ENCODE measurements around the gene EGFR. TPM values are rescaled to one million over a fixed set of nuclear protein-coding genes. Genes with fewer than 3 reads are reported as not detected.

The EGFR gene
- total and polyA plus RNA-seq, 5 donors from 2014 or later = not detected

- no peak overlapping the region for H3K27ac Mint-ChIP-seq
- no peaks in the 10 kb centered on the region for H3K36me3 Mint-ChIP-seq
- H3K9me3 Mint-ChIP-seq = no peaks in the 10 kb centered on the region
- H3K9me3 ChIP-seq (ENCODE audit: control insufficient read depth in 2 of 2, low read length in 2 of 2) = no peaks in the 10 kb centered on the region
- no peaks in the 10 kb centered on the region for H3K4me1 ChIP-seq (ENCODE audit: control insufficient read depth, insufficient read depth, low read length, poor library complexity, severe bottlenecking)
- no peak overlapping the region for H3K4me3 Mint-ChIP-seq
- ATAC-seq (ENCODE audit: low read depth in 2 of 2) (no peak), DNase-seq (no peak)
- H3K27me3 ChIP-seq (ENCODE audit: control insufficient read depth, insufficient read depth, low read length) = no peaks in the 10 kb centered on the region
- no peak overlapping the region for H3K4me3 ChIP-seq (ENCODE audit: low read depth, low read length)
- peaks cover 15% of the 10 kb centered on the region for H3K27me3 Mint-ChIP-seq
- H3K4me1 Mint-ChIP-seq = no peaks in the 10 kb centered on the region
- no peak overlapping the region for H3K27ac ChIP-seq (ENCODE audit: insufficient read depth, low read length, poor library complexity, severe bottlenecking)
- H3K36me3 ChIP-seq (ENCODE audit: control insufficient read depth, insufficient read depth, low read length) = no peaks in the 10 kb centered on the region
These were observed 169.1 kb downstream of the EGFR start for GRCh38 chr7:55187701-55188491.

- H3K27ac Mint-ChIP-seq = no peak overlapping the region
- ATAC-seq (ENCODE audit: low read depth in 2 of 2) (no peak), DNase-seq (no peak)
- H3K36me3 Mint-ChIP-seq = no peaks in the 10 kb centered on the region
- Histone ChIP-seq H3K27ac (ENCODE audit: insufficient read depth, low read length, poor library complexity, severe bottlenecking) (no peak overlapping the region), H3K9me3 (ENCODE audit: control insufficient read depth in 2 of 2, low read length in 2 of 2) (no peaks in the 10 kb centered on the region), H3K36me3 (ENCODE audit: control insufficient read depth, insufficient read depth, low read length) (no peaks in the 10 kb centered on the region), H3K4me3 (ENCODE audit: low read depth, low read length) (no peak overlapping the region), H3K4me1 (ENCODE audit: control insufficient read depth, insufficient read depth, low read length, poor library complexity, severe bottlenecking) (no peaks in the 10 kb centered on the region), H3K27me3 (ENCODE audit: control insufficient read depth, insufficient read depth, low read length) (no peaks in the 10 kb centered on the region)
- H3K4me3 Mint-ChIP-seq = no peak overlapping the region
- no peaks in the 10 kb centered on the region for H3K4me1 Mint-ChIP-seq
- H3K9me3 Mint-ChIP-seq = no peaks in the 10 kb centered on the region
- peaks cover 15% of the 10 kb centered on the region for H3K27me3 Mint-ChIP-seq
These were observed 169.8 kb downstream of the EGFR start for GRCh38 chr7:55188590-55189138.

GRCh38 chr7:55189146-55189766 is 170.4 kb downstream of the EGFR start:
- H3K4me3 Mint-ChIP-seq = no peak overlapping the region

GRCh38 chr7:55189878-55190436 is 171.1 kb downstream of the EGFR start:
- Histone ChIP-seq H3K27ac (ENCODE audit: insufficient read depth, low read length, poor library complexity, severe bottlenecking) (no peak overlapping the region), H3K36me3 (ENCODE audit: control insufficient read depth, insufficient read depth, low read length) (no peaks in the 10 kb centered on the region), H3K27me3 (ENCODE audit: control insufficient read depth, insufficient read depth, low read length) (no peaks in the 10 kb centered on the region), H3K4me3 (ENCODE audit: low read depth, low read length) (no peak overlapping the region), H3K9me3 (ENCODE audit: control insufficient read depth in 2 of 2, low read length in 2 of 2) (no peaks in the 10 kb centered on the region), H3K4me1 (ENCODE audit: control insufficient read depth, insufficient read depth, low read length, poor library complexity, severe bottlenecking) (no peaks in the 10 kb centered on the region)
- no peaks in the 10 kb centered on the region for H3K36me3 Mint-ChIP-seq
- no peak overlapping the region for H3K27ac Mint-ChIP-seq
- H3K4me1 Mint-ChIP-seq = no peaks in the 10 kb centered on the region
- ATAC-seq (ENCODE audit: low read depth in 2 of 2) (no peak), DNase-seq (no peak)
- no peaks in the 10 kb centered on the region for H3K9me3 Mint-ChIP-seq
- H3K27me3 Mint-ChIP-seq = peaks cover 13% of the 10 kb centered on the region
- H3K4me3 Mint-ChIP-seq = no peak overlapping the region

More at GRCh38 chr7:55189146-55189766, 170.4 kb downstream of the EGFR start:
- no peaks in the 10 kb centered on the region for H3K36me3 ChIP-seq (ENCODE audit: control insufficient read depth, insufficient read depth, low read length)
- Mint-ChIP-seq H3K27ac (no peak overlapping the region), H3K9me3 (no peaks in the 10 kb centered on the region), H3K36me3 (no peaks in the 10 kb centered on the region), H3K27me3 (peaks cover 15% of the 10 kb centered on the region), H3K4me1 (no peaks in the 10 kb centered on the region)
- H3K27ac ChIP-seq (ENCODE audit: insufficient read depth, low read length, poor library complexity, severe bottlenecking) = no peak overlapping the region
- H3K4me1 ChIP-seq (ENCODE audit: control insufficient read depth, insufficient read depth, low read length, poor library complexity, severe bottlenecking) = no peaks in the 10 kb centered on the region
- ATAC-seq (ENCODE audit: low read depth in 2 of 2) (no peak), DNase-seq (no peak)
- H3K9me3 ChIP-seq (ENCODE audit: control insufficient read depth in 2 of 2, low read length in 2 of 2) = no peaks in the 10 kb centered on the region
- no peaks in the 10 kb centered on the region for H3K27me3 ChIP-seq (ENCODE audit: control insufficient read depth, insufficient read depth, low read length)
- no peak overlapping the region for H3K4me3 ChIP-seq (ENCODE audit: low read depth, low read length)

- H3K4me1 ChIP-seq (ENCODE audit: control insufficient read depth, insufficient read depth, low read length, poor library complexity, severe bottlenecking) = no peaks in the 10 kb centered on the region
- no peak overlapping the region for H3K4me3 ChIP-seq (ENCODE audit: low read depth, low read length)
- H3K9me3 Mint-ChIP-seq = no peaks in the 10 kb centered on the region
- H3K36me3 ChIP-seq (ENCODE audit: control insufficient read depth, insufficient read depth, low read length) = no peaks in the 10 kb centered on the region
- H3K27me3 Mint-ChIP-seq = peaks cover 8% of the 10 kb centered on the region
- H3K36me3 Mint-ChIP-seq = no peaks in the 10 kb centered on the region
- H3K27me3 ChIP-seq (ENCODE audit: control insufficient read depth, insufficient read depth, low read length) = no peaks in the 10 kb centered on the region
- H3K4me1 Mint-ChIP-seq = no peaks in the 10 kb centered on the region
- no peak overlapping the region for H3K27ac Mint-ChIP-seq
- DNase-seq = no peak
- no peak overlapping the region for H3K4me3 Mint-ChIP-seq
- no peak overlapping the region for H3K27ac ChIP-seq (ENCODE audit: insufficient read depth, low read length, poor library complexity, severe bottlenecking)
- H3K9me3 ChIP-seq (ENCODE audit: control insufficient read depth in 2 of 2, low read length in 2 of 2) = no peaks in the 10 kb centered on the region
- ATAC-seq (ENCODE audit: low read depth in 2 of 2) = no peak
These were observed 171.8 kb downstream of the EGFR start for GRCh38 chr7:55190511-55191160.

GRCh38 chr7:55191161-55191925 is 172.5 kb downstream of the EGFR start:
- DNase-seq = no peak
- H3K27ac ChIP-seq (ENCODE audit: insufficient read depth, low read length, poor library complexity, severe bottlenecking) = no peak overlapping the region
- Mint-ChIP-seq H3K4me1 (no peaks in the 10 kb centered on the region), H3K27me3 (peaks cover 10% of the 10 kb centered on the region), H3K36me3 (no peaks in the 10 kb centered on the region), H3K4me3 (no peak overlapping the region), H3K27ac (no peak overlapping the region), H3K9me3 (no peaks in the 10 kb centered on the region)
- H3K9me3 ChIP-seq (ENCODE audit: control insufficient read depth in 2 of 2, low read length in 2 of 2) = no peaks in the 10 kb centered on the region
- no peaks in the 10 kb centered on the region for H3K36me3 ChIP-seq (ENCODE audit: control insufficient read depth, insufficient read depth, low read length)
- H3K4me3 ChIP-seq (ENCODE audit: low read depth, low read length) = no peak overlapping the region
- no peaks in the 10 kb centered on the region for H3K4me1 ChIP-seq (ENCODE audit: control insufficient read depth, insufficient read depth, low read length, poor library complexity, severe bottlenecking)
- no peak for ATAC-seq (ENCODE audit: low read depth in 2 of 2)
- no peaks in the 10 kb centered on the region for H3K27me3 ChIP-seq (ENCODE audit: control insufficient read depth, insufficient read depth, low read length)

- Mint-ChIP-seq H3K4me3 (no peak overlapping the region), H3K36me3 (no peaks in the 10 kb centered on the region), H3K9me3 (no peaks in the 10 kb centered on the region), H3K4me1 (no peaks in the 10 kb centered on the region), H3K27me3 (peaks cover 17% of the 10 kb centered on the region), H3K27ac (no peak overlapping the region)
- no peak for ATAC-seq (ENCODE audit: low read depth in 2 of 2)
- H3K27ac ChIP-seq (ENCODE audit: insufficient read depth, low read length, poor library complexity, severe bottlenecking) = no peak overlapping the region
- no peaks in the 10 kb centered on the region for H3K27me3 ChIP-seq (ENCODE audit: control insufficient read depth, insufficient read depth, low read length)
- H3K4me1 ChIP-seq (ENCODE audit: control insufficient read depth, insufficient read depth, low read length, poor library complexity, severe bottlenecking) = no peaks in the 10 kb centered on the region
- H3K9me3 ChIP-seq (ENCODE audit: control insufficient read depth in 2 of 2, low read length in 2 of 2) = no peaks in the 10 kb centered on the region
- no peaks in the 10 kb centered on the region for H3K36me3 ChIP-seq (ENCODE audit: control insufficient read depth, insufficient read depth, low read length)
- H3K4me3 ChIP-seq (ENCODE audit: low read depth, low read length) = no peak overlapping the region
- no peak for DNase-seq
These were observed 173.3 kb downstream of the EGFR start for GRCh38 chr7:55191926-55192692.

Measured in CD4-positive, CD25-positive, alpha-beta regulatory T cell (primary cell).